IMR-90 (cell line): Measurements from ENCODE around the gene PIK3C2B. TPM values are rescaled to one million over a fixed set of nuclear protein-coding genes. Genes with fewer than 3 reads are reported as not detected.

Source experiments
- ATAC-seq: fragments of 200-7000 bp; cut with Tn5 transposase; 2 replicates; pipeline ENCODE4 v1.9.1; 2020; ENCODE audit warnings: low read depth, mild to moderate bottlenecking, moderate library complexity
- BruUV-seq: library from RNA; stranded (reverse); fragments of 400-500 nt; replicated peaks from 2 replicates; lab custom pipeline; 2021; lab: Mats Ljungman, UMichigan
- CTCF ChIA-PET: fragments of 300-600 bp; formaldehyde crosslinking; extraction: SDS; loops from one replicate; lab custom pipeline; 2021; ENCODE audit warnings: antibody characterized with exemption; lab: Yijun Ruan, JAX
- POLR2A ChIA-PET: fragments of 300-600 bp; sonication (Branson Sonifier 250); formaldehyde crosslinking; loops from one replicate; lab custom pipeline; 2022; ENCODE audit warnings: antibody characterized with exemption; ENCODE audit not compliant: unreplicated experiment; lab: Charles Lee
- DNase-seq: peaks from one replicate; pipeline ENCODE4 v3.0.0; 2013
- H2AFZ ChIP-seq: replicated peaks from 2 replicates; pipeline ENCODE3; 2013; ENCODE audit warnings: low read length, mild to moderate bottlenecking; ENCODE audit not compliant: poor library complexity
- H2AK5ac ChIP-seq: 2 replicates; pipeline ENCODE4 v1.6.1; 2013; ENCODE audit warnings: low read depth, low read length, inconsistent platforms
- H2AK9ac ChIP-seq: replicated peaks from 2 replicates; pipeline ENCODE3; 2013; ENCODE audit warnings: mild to moderate bottlenecking, low read depth, low read length, moderate library complexity; ENCODE audit not compliant: poor library complexity
- H2BK120ac ChIP-seq: 2 replicates; pipeline ENCODE4 v1.6.1; 2013; ENCODE audit warnings: low read depth, low read length, inconsistent platforms
- H2BK15ac ChIP-seq: 3 replicates; pipeline ENCODE4 v1.6.1; 2013; ENCODE audit warnings: low read depth, low read length, inconsistent platforms
- H2BK20ac ChIP-seq: 2 replicates; pipeline ENCODE4 v1.6.1; 2013; ENCODE audit warnings: low read depth, mild to moderate bottlenecking, inconsistent platforms, low read length, moderate library complexity
- H2BK5ac ChIP-seq: 2 replicates; pipeline ENCODE4 v1.6.1; 2013; ENCODE audit warnings: mild to moderate bottlenecking, low read depth, low read length, inconsistent platforms; ENCODE audit not compliant: poor library complexity, severe bottlenecking
- H3K14ac ChIP-seq: replicated peaks from 2 replicates; pipeline ENCODE4 v1.6.1; 2013; ENCODE audit warnings: low read depth, low read length, inconsistent platforms
- H3K18ac ChIP-seq: 2 replicates; pipeline ENCODE4 v1.6.1; 2013; ENCODE audit warnings: low read depth, low read length, control low read depth
- H3K23ac ChIP-seq: 2 replicates; pipeline ENCODE4 v1.6.1; 2013; ENCODE audit warnings: low read depth, low read length, inconsistent platforms
- H3K27ac ChIP-seq: 2 replicates; pipeline ENCODE4 v1.5.1; 2013; ENCODE audit warnings: mild to moderate bottlenecking, control low read depth, low read length; ENCODE audit not compliant: insufficient read depth
- H3K27me3 ChIP-seq: 2 replicates; pipeline ENCODE4 v1.6.1; 2013; ENCODE audit warnings: low read length; ENCODE audit not compliant: control insufficient read depth, insufficient read depth
- H3K36me3 ChIP-seq: 2 replicates; pipeline ENCODE4 v1.6.1; 2013; ENCODE audit warnings: low read length, mixed read lengths; ENCODE audit not compliant: control insufficient read depth, insufficient read depth
- H3K4ac ChIP-seq: 2 replicates; pipeline ENCODE4 v1.6.1; 2013; ENCODE audit warnings: low read depth, low read length, inconsistent platforms
- H3K4me1 ChIP-seq: 2 replicates; pipeline ENCODE4 v1.6.1; 2013; ENCODE audit warnings: low read length, mixed read lengths; ENCODE audit not compliant: control insufficient read depth, insufficient read depth
- H3K4me2 ChIP-seq: 2 replicates; pipeline ENCODE4 v1.6.1; 2013; ENCODE audit warnings: low read depth, mild to moderate bottlenecking, control low read depth, low read length, moderate library complexity
- H3K4me3 ChIP-seq: 2 replicates; pipeline ENCODE4 v1.5.1; 2013; ENCODE audit warnings: low read depth, mild to moderate bottlenecking, control low read depth, low read length, moderate library complexity; ENCODE audit not compliant: insufficient read depth
- H3K56ac ChIP-seq: 2 replicates; pipeline ENCODE4 v1.6.1; 2013; ENCODE audit warnings: low read length, inconsistent platforms; ENCODE audit not compliant: insufficient read depth; ENCODE audit errors: extremely low read depth
- H3K79me1 ChIP-seq, 2 experiments: 2 replicates each; pipeline ENCODE4 v1.6.1; 2013; ENCODE audit warnings: low read length in 2 of 2, inconsistent platforms in 1 of 2, low read depth in 1 of 2
- H3K9ac ChIP-seq: 2 replicates; pipeline ENCODE4 v1.6.1; 2013; ENCODE audit warnings: low read depth, low read length, control low read depth
- H3K9me1 ChIP-seq: 2 replicates; pipeline ENCODE4 v1.6.1; 2013; ENCODE audit warnings: low read length, inconsistent platforms; ENCODE audit not compliant: insufficient read depth
- H3K9me3 ChIP-seq: 2 replicates; pipeline ENCODE4 v1.6.1; 2013; ENCODE audit warnings: low read length; ENCODE audit not compliant: control insufficient read depth, insufficient read depth
- H4K20me1 ChIP-seq: 2 replicates; pipeline ENCODE4 v1.6.1; 2013; ENCODE audit warnings: low read length, inconsistent platforms; ENCODE audit not compliant: insufficient read depth
- H4K5ac ChIP-seq: 2 replicates; pipeline ENCODE4 v1.6.1; 2013; ENCODE audit warnings: mild to moderate bottlenecking, low read depth, low read length, control low read depth
- H4K8ac ChIP-seq, 2 experiments: 2 replicates each; pipeline ENCODE4 v1.6.1; 2013; ENCODE audit warnings: low read depth in 2 of 2, low read length in 2 of 2, control low read depth in 1 of 2, inconsistent platforms in 1 of 2
- H4K91ac ChIP-seq: 2 replicates; pipeline ENCODE4 v1.6.1; 2013; ENCODE audit warnings: low read depth, low read length, inconsistent platforms; ENCODE audit not compliant: insufficient read depth
- BHLHE40 ChIP-seq: fragments of 150-350 bp; IDR thresholded peaks from 2 replicates; pipeline ENCODE4 v1.6.1; 2016; ENCODE audit warnings: mild to moderate bottlenecking, low read depth, low read length
- CEBPB ChIP-seq: IDR thresholded peaks from 2 replicates; pipeline ENCODE4 v1.6.1; 2012; ENCODE audit warnings: low read depth, low read length, improper control_type of control experiment
- CHD1 ChIP-seq: IDR thresholded peaks from 2 replicates; pipeline ENCODE4 v1.6.1; 2012; ENCODE audit warnings: low read depth, low read length, improper control_type of control experiment
- CTCF ChIP-seq: conservative IDR thresholded peaks from 2 replicates; pipeline ENCODE4 v1.5.1; 2012; ENCODE audit warnings: mild to moderate bottlenecking, low read depth, low read length, improper control_type of control experiment
- ELK1 ChIP-seq: fragments of 150-350 bp; IDR thresholded peaks from 2 replicates; pipeline ENCODE4 v1.6.1; 2016; ENCODE audit warnings: low read depth, mild to moderate bottlenecking, low read length, moderate library complexity, borderline replicate concordance
- MAFK ChIP-seq: IDR thresholded peaks from 2 replicates; pipeline ENCODE4 v1.6.1; 2012; ENCODE audit warnings: low read depth, low read length, improper control_type of control experiment
- MAZ ChIP-seq: IDR thresholded peaks from 2 replicates; pipeline ENCODE4 v1.6.1; 2012; ENCODE audit warnings: low read depth, mild to moderate bottlenecking, low read length, improper control_type of control experiment, moderate library complexity, borderline replicate concordance
- MXI1 ChIP-seq: IDR thresholded peaks from 2 replicates; pipeline ENCODE4 v1.6.1; 2012; ENCODE audit warnings: low read depth, mild to moderate bottlenecking, low read length, moderate library complexity, borderline replicate concordance
- NFE2L2 ChIP-seq: fragments of 150-350 bp; IDR thresholded peaks from 2 replicates; pipeline ENCODE4 v1.6.1; 2016; ENCODE audit warnings: low read depth, mild to moderate bottlenecking, low read length
- POLR2A ChIP-seq: IDR thresholded peaks from 2 replicates; pipeline ENCODE4 v1.6.1; 2012; ENCODE audit warnings: mild to moderate bottlenecking, low read depth, low read length
- RAD21 ChIP-seq: IDR thresholded peaks from 2 replicates; pipeline ENCODE4 v1.6.1; 2012; ENCODE audit warnings: low read length, improper control_type of control experiment
- RCOR1 ChIP-seq: IDR thresholded peaks from 2 replicates; pipeline ENCODE4 v1.6.1; 2012; ENCODE audit warnings: mild to moderate bottlenecking, low read length, improper control_type of control experiment; ENCODE audit not compliant: insufficient replicate concordance
- RFX5 ChIP-seq: IDR thresholded peaks from 2 replicates; pipeline ENCODE4 v1.8.0; 2012; ENCODE audit warnings: low read depth, mild to moderate bottlenecking, low read length, moderate library complexity
- SMC3 ChIP-seq: fragments of 150-350 bp; IDR thresholded peaks from 2 replicates; pipeline ENCODE4 v1.6.1; 2016; ENCODE audit warnings: low read depth, mild to moderate bottlenecking, antibody characterized with exemption, low read length, moderate library complexity
- USF2 ChIP-seq: fragments of 150-350 bp; IDR thresholded peaks from 2 replicates; pipeline ENCODE4 v1.6.1; 2017; ENCODE audit warnings: mild to moderate bottlenecking, antibody characterized with exemption, low read length, low read depth
- WGBS, 2 experiments: methylation state at CpG; one replicate each; pipeline versions ENCODE4 v1.1.5 to v1.1.7; 2013; ENCODE audit warnings: missing lambda C conversion rate in 2 of 2; ENCODE audit not compliant: insufficient read length in 1 of 2; ENCODE audit errors: extremely low coverage in 2 of 2; 5-methylcytosine and 5-hydroxymethylcytosine counted together
- dilution Hi-C: fragments of 300-500 bp; cut with HindIII; formaldehyde crosslinking; loops from one replicate; pipeline ENCODE4 v1.14.3; 2018; ENCODE audit warnings: low sequenced_read_pairs; ENCODE audit not compliant: unreplicated experiment
- in situ Hi-C: fragments of 300-500 bp; cut with MboI; formaldehyde crosslinking; loops from 3 replicates; pipeline ENCODE4 v1.14.3; 2019; ENCODE audit warnings: low sequenced_read_pairs, inconsistent platforms, mixed read lengths
- intact Hi-C: fragments of 100-400 bp; cut with micrococcal nuclease; formaldehyde crosslinking; loops from 2 replicates; pipeline ENCODE4 v1.10.0; 2022
- polyA plus RNA-seq, 3 experiments: library from polyadenylated mRNA; depleted of rRNA; stranded (reverse); fragments of >200 nt; gene quantifications; 2 replicates each; pipeline ENCODE4 v1.2.3, GENCODE V29; 2012; ENCODE audit warnings: low replicate concordance in 1 of 3
- total RNA-seq: library from RNA; depleted of rRNA; stranded (reverse); fragments of >200 nt; gene quantifications from 2 replicates; pipeline ENCODE4 v1.2.3, GENCODE V29; 2012

PIK3C2B gene
- total and polyA plus RNA-seq, 2 of the 4 experiments (the other 2 are of a cell fraction) = 1.1 to 2.9 TPM

- peak overlapping the region; percentile 58 for H2AFZ ChIP-seq
- H3K56ac ChIP-seq = no peak overlapping the region
- H2BK5ac ChIP-seq = no peak overlapping the region
- H3K9me3 ChIP-seq = no peaks in the 10 kb centered on the region
- H3K4me3 ChIP-seq = no peak overlapping the region
- H4K20me1 ChIP-seq = peaks cover 24% of the 10 kb centered on the region
- H3K9ac ChIP-seq = no peak overlapping the region
- BruUV-seq = no TSS peak
- H3K23ac ChIP-seq = no peak overlapping the region
- no peak overlapping the region for H4K91ac ChIP-seq
- POLR2A ChIA-PET = no interaction called here
- H3K27me3 ChIP-seq = peaks cover 8% of the 10 kb centered on the region
- DNase-seq = no peak
- H2BK120ac ChIP-seq = no peak overlapping the region
- no peak overlapping the region; the same call in 1 of the 2 replicates for H3K14ac ChIP-seq
- H3K18ac ChIP-seq = no peak overlapping the region
- no peak overlapping the region for H3K4me2 ChIP-seq
- H2AK5ac ChIP-seq = no peak overlapping the region
- no peaks in the 10 kb centered on the region for H3K79me1 ChIP-seq
- no peak overlapping the region for H4K8ac ChIP-seq
- in situ Hi-C loops (no loop called here), dilution Hi-C loops (no loop called here), intact Hi-C loops (loop anchor here (2.0 kb wide), 1 partner anchor 19 kb away; no protein-coding TSS in a partner anchor)
- no peak overlapping the region for H2BK15ac ChIP-seq
- no peak overlapping the region for H2BK20ac ChIP-seq
- H3K4me1 ChIP-seq = peaks cover 6% of the 10 kb centered on the region; the same call in 1 of the 2 replicates
- WGBS, 2 experiments = 70% methylated on average over 3 of the region's 9 CpGs; no CpG with 5 or more reads in 1 of the 2 experiments
- no peak overlapping the region for H3K27ac ChIP-seq
- ATAC-seq = no peak
- peaks cover 18% of the 10 kb centered on the region; the same call in 1 of the 2 replicates for H3K9me1 ChIP-seq
- CTCF ChIA-PET = interaction anchor here (0.6 kb wide), 1 partner anchor 195 kb away, joined by 3 read pairs; no protein-coding TSS in a partner anchor
- peak overlapping the region; percentile 55 for H2AK9ac ChIP-seq
- H3K36me3 ChIP-seq = no peaks in the 10 kb centered on the region
- no peak overlapping the region for H3K4ac ChIP-seq
- H4K5ac ChIP-seq = no peak overlapping the region
- no peak for TF ChIP-seq MAFK
- no peak for TF ChIP-seq ELK1
- TF ChIP-seq RAD21 = no peak
- TF ChIP-seq USF2 = no peak
- no peak for TF ChIP-seq POLR2A
- no peak for TF ChIP-seq CTCF
- no peak for TF ChIP-seq SMC3
- TF ChIP-seq NFE2L2 = no peak
- no peak for TF ChIP-seq BHLHE40
- TF ChIP-seq RFX5 = no peak
- no peak for TF ChIP-seq MAZ
- TF ChIP-seq RCOR1 = no peak
- no peak for TF ChIP-seq CHD1
- TF ChIP-seq CEBPB = no peak
- TF ChIP-seq MXI1 = no peak
These were observed 18.8 kb downstream of the PIK3C2B start for GRCh38 chr1:204475656-204476432.
